AG09309 (cell line): Measurements from ENCODE around the gene TNKS2.
"Not testable (repeated sequence)": the region's sequence is repeated elsewhere in the genome, so short reads cannot be mapped to it uniquely, and the experiment has no call there.

ENCODE experiments used
- DNase-seq: peaks from one replicate; pipeline ENCODE4 v3.0.0-alpha.2; 2010; ENCODE audit warnings: low read depth
- H3K4me3 ChIP-seq: 2 replicates; pipeline ENCODE4 v1.5.1; 2011; ENCODE audit warnings: mild to moderate bottlenecking, low read depth, low read length, moderate library complexity; ENCODE audit not compliant: control insufficient read depth
- CTCF ChIP-seq: IDR thresholded peaks from 2 replicates; pipeline ENCODE4 v1.5.1; 2011; ENCODE audit warnings: mild to moderate bottlenecking, low read depth, low read length, inconsistent platforms; ENCODE audit not compliant: insufficient read depth, control insufficient read depth; ENCODE audit errors: missing control alignments

TNKS2 gene

GRCh38 chr10:91797874-91798648 is at the start of gene TNKS2:
Gene TNKS2 (plus strand): TSS chr10:91798426. CDS start chr10:91798691, 265 bp downstream.
- H3K4me3 ChIP-seq = peak within 1 kb of the TSS; percentile 55
- no peak for TF ChIP-seq CTCF
- peak; percentile 63 for DNase-seq

GRCh38 chr10:91749592-91749991 is 48.6 kb upstream of the TNKS2 start:
- not testable (repeated sequence) for DNase-seq, H3K4me3 ChIP-seq

- H3K4me3 ChIP-seq = no peak overlapping the region
- no peak for TF ChIP-seq CTCF
- DNase-seq = peak; percentile 7
Observed at GRCh38 chr10:91756286-91756685, 41.9 kb upstream of the TNKS2 start.

- peak; percentile 47 for TF ChIP-seq CTCF
- peak; percentile 18 for DNase-seq
- no peak overlapping the region for H3K4me3 ChIP-seq
Observed at GRCh38 chr10:91758303-91759146, 39.7 kb upstream of the TNKS2 start.

GRCh38 chr10:91759581-91759986 is 38.6 kb upstream of the TNKS2 start:
- no peak overlapping the region for H3K4me3 ChIP-seq
- TF ChIP-seq CTCF = no peak
- no peak for DNase-seq

- DNase-seq = no peak
- no peak for TF ChIP-seq CTCF
- no peak overlapping the region for H3K4me3 ChIP-seq
Observed at GRCh38 chr10:91761721-91762120, 36.5 kb upstream of the TNKS2 start.

GRCh38 chr10:91762878-91763277 is 35.3 kb upstream of the TNKS2 start:
- H3K4me3 ChIP-seq = no peak overlapping the region
- no peak for DNase-seq
- TF ChIP-seq CTCF = no peak
